ENCODE measurements around the gene RAI14.

- TF ChIP-seq CTCF (IDR thresholded peaks at IDR 0.05; ENCODE audit: low read length) (no peak), EZH2phosphoT487 (IDR thresholded peaks at IDR 0.05; ENCODE audit: low read length) (no peak)
Observed at GRCh38 chr5:34734326-34734725, 78.2 kb downstream of the RAI14 start.

All from MM.1S (cell line).